ENCODE data around the gene TRIM10. TPM values are rescaled to one million over a fixed set of nuclear protein-coding genes. Genes with fewer than 3 reads are reported as not detected.

TRIM10 gene
- total and polyA plus RNA-seq, 2 experiments from 2014 or later: 0.31 TPM; not detected in 1

DNA sequence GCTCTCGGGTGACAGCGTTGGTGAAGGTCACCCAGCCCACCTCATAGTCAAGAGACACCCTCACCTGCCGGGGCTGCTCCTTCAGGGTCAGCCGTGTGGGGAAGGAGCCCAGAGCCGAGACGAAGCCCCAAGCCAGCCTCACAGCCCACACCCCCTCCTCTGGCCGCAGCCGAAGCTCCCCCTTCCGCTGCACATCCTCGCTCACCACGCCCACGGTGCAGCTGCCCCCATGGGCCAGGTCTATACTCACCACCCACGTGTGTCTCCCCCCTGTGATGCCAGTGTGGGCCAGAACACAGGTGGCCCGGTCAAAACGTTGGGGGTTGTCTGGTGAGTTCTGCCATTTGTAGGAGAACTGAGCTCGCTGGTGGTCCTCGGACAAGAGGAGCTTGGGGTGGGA is 7.0 kb downstream of the TRIM10 start:
- Mint-ChIP-seq H3K9me3 (no peaks in the 10 kb centered on the region), H3K4me3 (no peak overlapping the region), H3K27me3 (ENCODE audit: insufficient read depth, low read depth, poor library complexity) (peaks cover 6% of the 10 kb centered on the region), H3K27ac (no peak overlapping the region), H3K36me3 (ENCODE audit: low read depth) (no peaks in the 10 kb centered on the region), H3K4me1 (no peaks in the 10 kb centered on the region)
- H3K4me3 ChIP-seq: no peak overlapping the region
- no peak overlapping the region for H2AFZ ChIP-seq
- no peak for DNase-seq (ENCODE audit: low spot score)
- no peaks in the 10 kb centered on the region for H4K20me1 ChIP-seq (replicated peaks; ENCODE audit: insufficient read depth)
- H3K4me1 ChIP-seq (ENCODE audit: insufficient read depth): no peaks in the 10 kb centered on the region
- no peaks in the 10 kb centered on the region for H3K9me2 ChIP-seq (ENCODE audit: insufficient read depth)
- H3F3A ChIP-seq (replicated peaks; ENCODE audit: low read depth): no peaks in the 10 kb centered on the region
- 0 out of 2 replicates have a peak, but pooled peaks cover 11% of the 10 kb centered on the region for H3K27me3 ChIP-seq (ENCODE audit: insufficient read depth)
- no peaks in the 10 kb centered on the region for H3K36me3 ChIP-seq (ENCODE audit: insufficient read depth)
- TF ChIP-seq, protein P1, sequence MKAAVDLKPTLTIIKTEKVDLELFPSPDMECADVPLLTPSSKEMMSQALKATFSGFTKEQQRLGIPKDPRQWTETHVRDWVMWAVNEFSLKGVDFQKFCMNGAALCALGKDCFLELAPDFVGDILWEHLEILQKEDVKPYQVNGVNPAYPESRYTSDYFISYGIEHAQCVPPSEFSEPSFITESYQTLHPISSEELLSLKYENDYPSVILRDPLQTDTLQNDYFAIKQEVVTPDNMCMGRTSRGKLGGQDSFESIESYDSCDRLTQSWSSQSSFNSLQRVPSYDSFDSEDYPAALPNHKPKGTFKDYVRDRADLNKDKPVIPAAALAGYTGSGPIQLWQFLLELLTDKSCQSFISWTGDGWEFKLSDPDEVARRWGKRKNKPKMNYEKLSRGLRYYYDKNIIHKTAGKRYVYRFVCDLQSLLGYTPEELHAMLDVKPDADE (IDR thresholded peaks at IDR 0.05): no peak
- no peak for TF ChIP-seq CREB1 (CRISPR knock-in tag; IDR thresholded peaks at IDR 0.05; ENCODE audit: low read depth)
- TF ChIP-seq EZH2 (IDR thresholded peaks at IDR 0.05; ENCODE audit: low read depth, unreplicated experiment): no peak
- TF ChIP-seq NANOG (IDR thresholded peaks at IDR 0.05; ENCODE audit: borderline replicate concordance): no peak
- TF ChIP-seq STAT1 (IDR thresholded peaks at IDR 0.05; ENCODE audit: unreplicated experiment): no peak
- no peak for TF ChIP-seq JUNB (IDR thresholded peaks at IDR 0.05; ENCODE audit: unreplicated experiment)
- TF ChIP-seq, protein P2, sequence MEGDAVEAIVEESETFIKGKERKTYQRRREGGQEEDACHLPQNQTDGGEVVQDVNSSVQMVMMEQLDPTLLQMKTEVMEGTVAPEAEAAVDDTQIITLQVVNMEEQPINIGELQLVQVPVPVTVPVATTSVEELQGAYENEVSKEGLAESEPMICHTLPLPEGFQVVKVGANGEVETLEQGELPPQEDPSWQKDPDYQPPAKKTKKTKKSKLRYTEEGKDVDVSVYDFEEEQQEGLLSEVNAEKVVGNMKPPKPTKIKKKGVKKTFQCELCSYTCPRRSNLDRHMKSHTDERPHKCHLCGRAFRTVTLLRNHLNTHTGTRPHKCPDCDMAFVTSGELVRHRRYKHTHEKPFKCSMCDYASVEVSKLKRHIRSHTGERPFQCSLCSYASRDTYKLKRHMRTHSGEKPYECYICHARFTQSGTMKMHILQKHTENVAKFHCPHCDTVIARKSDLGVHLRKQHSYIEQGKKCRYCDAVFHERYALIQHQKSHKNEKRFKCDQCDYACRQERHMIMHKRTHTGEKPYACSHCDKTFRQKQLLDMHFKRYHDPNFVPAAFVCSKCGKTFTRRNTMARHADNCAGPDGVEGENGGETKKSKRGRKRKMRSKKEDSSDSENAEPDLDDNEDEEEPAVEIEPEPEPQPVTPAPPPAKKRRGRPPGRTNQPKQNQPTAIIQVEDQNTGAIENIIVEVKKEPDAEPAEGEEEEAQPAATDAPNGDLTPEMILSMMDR (conservative IDR thresholded peaks at IDR 0.05; ENCODE audit: low read depth in 2 of 2): no peak
- TF ChIP-seq ZNF331 (CRISPR knock-in tag; IDR thresholded peaks at IDR 0.05; ENCODE audit: low read depth): no peak
- no peak for TF ChIP-seq POLR2AphosphoS5 (IDR thresholded peaks at IDR 0.05; ENCODE audit: low read depth)
- TF ChIP-seq, protein P3, sequence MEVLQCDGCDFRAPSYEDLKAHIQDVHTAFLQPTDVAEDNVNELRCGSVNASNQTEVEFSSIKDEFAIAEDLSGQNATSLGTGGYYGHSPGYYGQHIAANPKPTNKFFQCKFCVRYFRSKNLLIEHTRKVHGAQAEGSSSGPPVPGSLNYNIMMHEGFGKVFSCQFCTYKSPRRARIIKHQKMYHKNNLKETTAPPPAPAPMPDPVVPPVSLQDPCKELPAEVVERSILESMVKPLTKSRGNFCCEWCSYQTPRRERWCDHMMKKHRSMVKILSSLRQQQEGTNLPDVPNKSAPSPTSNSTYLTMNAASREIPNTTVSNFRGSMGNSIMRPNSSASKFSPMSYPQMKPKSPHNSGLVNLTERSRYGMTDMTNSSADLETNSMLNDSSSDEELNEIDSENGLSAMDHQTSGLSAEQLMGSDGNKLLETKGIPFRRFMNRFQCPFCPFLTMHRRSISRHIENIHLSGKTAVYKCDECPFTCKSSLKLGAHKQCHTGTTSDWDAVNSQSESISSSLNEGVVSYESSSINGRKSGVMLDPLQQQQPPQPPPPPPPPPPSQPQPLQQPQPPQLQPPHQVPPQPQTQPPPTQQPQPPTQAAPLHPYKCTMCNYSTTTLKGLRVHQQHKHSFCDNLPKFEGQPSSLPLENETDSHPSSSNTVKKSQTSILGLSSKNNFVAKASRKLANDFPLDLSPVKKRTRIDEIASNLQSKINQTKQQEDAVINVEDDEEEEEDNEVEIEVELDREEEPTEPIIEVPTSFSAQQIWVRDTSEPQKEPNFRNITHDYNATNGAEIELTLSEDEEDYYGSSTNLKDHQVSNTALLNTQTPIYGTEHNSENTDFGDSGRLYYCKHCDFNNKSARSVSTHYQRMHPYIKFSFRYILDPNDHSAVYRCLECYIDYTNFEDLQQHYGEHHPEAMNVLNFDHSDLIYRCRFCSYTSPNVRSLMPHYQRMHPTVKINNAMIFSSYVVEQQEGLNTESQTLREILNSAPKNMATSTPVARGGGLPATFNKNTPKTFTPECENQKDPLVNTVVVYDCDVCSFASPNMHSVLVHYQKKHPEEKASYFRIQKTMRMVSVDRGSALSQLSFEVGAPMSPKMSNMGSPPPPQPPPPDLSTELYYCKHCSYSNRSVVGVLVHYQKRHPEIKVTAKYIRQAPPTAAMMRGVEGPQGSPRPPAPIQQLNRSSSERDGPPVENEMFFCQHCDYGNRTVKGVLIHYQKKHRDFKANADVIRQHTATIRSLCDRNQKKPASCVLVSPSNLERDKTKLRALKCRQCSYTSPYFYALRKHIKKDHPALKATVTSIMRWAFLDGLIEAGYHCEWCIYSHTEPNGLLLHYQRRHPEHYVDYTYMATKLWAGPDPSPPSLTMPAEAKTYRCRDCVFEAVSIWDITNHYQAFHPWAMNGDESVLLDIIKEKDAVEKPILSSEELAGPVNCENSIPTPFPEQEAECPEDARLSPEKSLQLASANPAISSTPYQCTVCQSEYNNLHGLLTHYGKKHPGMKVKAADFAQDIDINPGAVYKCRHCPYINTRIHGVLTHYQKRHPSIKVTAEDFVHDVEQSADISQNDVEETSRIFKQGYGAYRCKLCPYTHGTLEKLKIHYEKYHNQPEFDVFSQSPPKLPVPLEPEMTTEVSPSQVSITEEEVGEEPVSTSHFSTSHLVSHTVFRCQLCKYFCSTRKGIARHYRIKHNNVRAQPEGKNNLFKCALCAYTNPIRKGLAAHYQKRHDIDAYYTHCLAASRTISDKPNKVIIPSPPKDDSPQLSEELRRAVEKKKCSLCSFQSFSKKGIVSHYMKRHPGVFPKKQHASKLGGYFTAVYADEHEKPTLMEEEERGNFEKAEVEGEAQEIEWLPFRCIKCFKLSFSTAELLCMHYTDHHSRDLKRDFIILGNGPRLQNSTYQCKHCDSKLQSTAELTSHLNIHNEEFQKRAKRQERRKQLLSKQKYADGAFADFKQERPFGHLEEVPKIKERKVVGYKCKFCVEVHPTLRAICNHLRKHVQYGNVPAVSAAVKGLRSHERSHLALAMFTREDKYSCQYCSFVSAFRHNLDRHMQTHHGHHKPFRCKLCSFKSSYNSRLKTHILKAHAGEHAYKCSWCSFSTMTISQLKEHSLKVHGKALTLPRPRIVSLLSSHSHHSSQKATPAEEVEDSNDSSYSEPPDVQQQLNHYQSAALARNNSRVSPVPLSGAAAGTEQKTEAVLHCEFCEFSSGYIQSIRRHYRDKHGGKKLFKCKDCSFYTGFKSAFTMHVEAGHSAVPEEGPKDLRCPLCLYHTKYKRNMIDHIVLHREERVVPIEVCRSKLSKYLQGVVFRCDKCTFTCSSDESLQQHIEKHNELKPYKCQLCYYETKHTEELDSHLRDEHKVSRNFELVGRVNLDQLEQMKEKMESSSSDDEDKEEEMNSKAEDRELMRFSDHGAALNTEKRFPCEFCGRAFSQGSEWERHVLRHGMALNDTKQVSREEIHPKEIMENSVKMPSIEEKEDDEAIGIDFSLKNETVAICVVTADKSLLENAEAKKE (CRISPR knock-in tag; IDR thresholded peaks at IDR 0.05): no peak
- no peak for TF ChIP-seq EZH2phosphoT487 (IDR thresholded peaks at IDR 0.05; ENCODE audit: unreplicated experiment)
- TF ChIP-seq, protein P4, sequence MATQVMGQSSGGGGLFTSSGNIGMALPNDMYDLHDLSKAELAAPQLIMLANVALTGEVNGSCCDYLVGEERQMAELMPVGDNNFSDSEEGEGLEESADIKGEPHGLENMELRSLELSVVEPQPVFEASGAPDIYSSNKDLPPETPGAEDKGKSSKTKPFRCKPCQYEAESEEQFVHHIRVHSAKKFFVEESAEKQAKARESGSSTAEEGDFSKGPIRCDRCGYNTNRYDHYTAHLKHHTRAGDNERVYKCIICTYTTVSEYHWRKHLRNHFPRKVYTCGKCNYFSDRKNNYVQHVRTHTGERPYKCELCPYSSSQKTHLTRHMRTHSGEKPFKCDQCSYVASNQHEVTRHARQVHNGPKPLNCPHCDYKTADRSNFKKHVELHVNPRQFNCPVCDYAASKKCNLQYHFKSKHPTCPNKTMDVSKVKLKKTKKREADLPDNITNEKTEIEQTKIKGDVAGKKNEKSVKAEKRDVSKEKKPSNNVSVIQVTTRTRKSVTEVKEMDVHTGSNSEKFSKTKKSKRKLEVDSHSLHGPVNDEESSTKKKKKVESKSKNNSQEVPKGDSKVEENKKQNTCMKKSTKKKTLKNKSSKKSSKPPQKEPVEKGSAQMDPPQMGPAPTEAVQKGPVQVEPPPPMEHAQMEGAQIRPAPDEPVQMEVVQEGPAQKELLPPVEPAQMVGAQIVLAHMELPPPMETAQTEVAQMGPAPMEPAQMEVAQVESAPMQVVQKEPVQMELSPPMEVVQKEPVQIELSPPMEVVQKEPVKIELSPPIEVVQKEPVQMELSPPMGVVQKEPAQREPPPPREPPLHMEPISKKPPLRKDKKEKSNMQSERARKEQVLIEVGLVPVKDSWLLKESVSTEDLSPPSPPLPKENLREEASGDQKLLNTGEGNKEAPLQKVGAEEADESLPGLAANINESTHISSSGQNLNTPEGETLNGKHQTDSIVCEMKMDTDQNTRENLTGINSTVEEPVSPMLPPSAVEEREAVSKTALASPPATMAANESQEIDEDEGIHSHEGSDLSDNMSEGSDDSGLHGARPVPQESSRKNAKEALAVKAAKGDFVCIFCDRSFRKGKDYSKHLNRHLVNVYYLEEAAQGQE (IDR thresholded peaks at IDR 0.05; ENCODE audit: unreplicated experiment): no peak
- no peak for TF ChIP-seq ZNF114 (CRISPR knock-in tag; IDR thresholded peaks at IDR 0.05)
- no peak overlapping the region for H3K27ac ChIP-seq (ENCODE audit: low read depth)
- H3K79me2 ChIP-seq (replicated peaks; ENCODE audit: insufficient read depth): no peaks in the 10 kb centered on the region
- no peak overlapping the region for H3K4me2 ChIP-seq
- no peak for ATAC-seq

All from GM23338 (cell line).